Measurements from ENCODE around the gene NSG2. TPM values are rescaled to one million over a fixed set of nuclear protein-coding genes. Genes with fewer than 3 reads are reported as not detected.

NSG2 gene
- total RNA-seq, 1 donor from 2014 or later = not detected

GRCh38 chr5:174044466-174045254, 846 bp upstream of the NSG2 start:
- peaks cover 5% of the 10 kb centered on the region for H3K27me3 Mint-ChIP-seq (ENCODE audit: insufficient read depth)
- no peak for DNase-seq (ENCODE audit: low spot score)
- no peaks in the 10 kb centered on the region for H3K36me3 Mint-ChIP-seq (ENCODE audit: low read depth)
- H3K27ac Mint-ChIP-seq = no peak overlapping the region
- no peaks in the 10 kb centered on the region for H3K9me3 Mint-ChIP-seq
- no peaks in the 10 kb centered on the region for H3K4me1 Mint-ChIP-seq (ENCODE audit: low read depth)
- intact Hi-C loops (cut with micrococcal nuclease) = loop anchor here (1.0 kb wide), 1 partner anchor 268 kb away; no protein-coding TSS in a partner anchor
- no peak overlapping the region for H3K4me3 Mint-ChIP-seq

DNA sequence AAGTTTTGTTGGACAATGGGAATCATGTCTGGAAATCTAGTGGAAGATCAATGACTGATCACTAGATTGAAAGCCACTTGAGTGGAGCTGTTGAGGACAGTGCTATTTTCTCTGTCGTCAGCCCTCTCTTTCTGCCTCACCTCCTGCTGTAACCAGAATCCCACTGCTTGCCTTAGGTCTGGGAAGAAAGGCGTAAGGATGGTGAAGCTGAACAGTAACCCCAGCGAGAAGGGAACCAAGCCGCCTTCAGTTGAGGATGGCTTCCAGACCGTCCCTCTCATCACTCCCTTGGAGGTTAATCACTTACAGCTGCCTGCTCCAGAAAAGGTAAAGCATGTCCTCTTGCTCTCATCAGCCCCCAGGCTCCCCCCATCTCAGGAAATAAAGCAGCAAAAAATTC, 1.1 kb downstream of the NSG2 start:
- intact Hi-C loops (cut with micrococcal nuclease) = no loop called here

DNA sequence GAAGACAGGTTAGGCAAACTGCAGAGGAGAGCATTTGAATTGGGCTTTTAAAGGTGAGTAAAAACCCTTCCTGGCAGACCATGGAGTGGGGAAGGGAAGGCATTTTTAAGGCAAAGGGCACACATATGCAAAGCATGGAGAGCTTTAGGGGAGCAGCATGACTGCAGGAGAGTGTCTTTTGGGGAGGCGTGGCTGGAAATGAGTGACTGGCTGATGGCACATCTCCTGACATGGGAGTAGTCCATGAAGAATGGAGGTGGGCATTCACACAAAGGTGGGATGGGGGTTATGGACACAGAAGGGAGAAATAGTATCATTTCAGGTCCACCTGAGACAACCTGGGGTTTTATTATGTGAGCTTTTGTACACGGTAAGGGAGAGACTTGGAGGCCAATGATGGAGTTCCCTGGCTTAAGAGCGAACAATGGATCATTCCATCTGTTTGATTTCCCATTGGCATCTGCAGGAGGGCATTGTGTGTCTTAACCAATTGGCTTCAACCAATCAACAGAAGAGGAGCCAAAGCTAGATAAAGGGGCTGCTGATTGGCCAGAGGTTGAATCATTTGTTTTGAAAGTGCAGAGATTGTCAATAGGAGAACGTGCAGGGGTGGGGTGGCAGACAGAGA, 2.1 kb downstream of the NSG2 start:
- no peak for DNase-seq (ENCODE audit: low spot score)
- Mint-ChIP-seq H3K4me3 (no peak overlapping the region), H3K36me3 (ENCODE audit: low read depth) (no peaks in the 10 kb centered on the region), H3K27me3 (ENCODE audit: insufficient read depth) (no peaks in the 10 kb centered on the region), H3K27ac (no peak overlapping the region), H3K4me1 (ENCODE audit: low read depth) (no peaks in the 10 kb centered on the region), H3K9me3 (no peaks in the 10 kb centered on the region)
- intact Hi-C loops (cut with micrococcal nuclease) = no loop called here

More for the DNA sequence above, 1.1 kb downstream of the NSG2 start:
- Mint-ChIP-seq H3K27ac (no peak overlapping the region), H3K4me3 (no peak overlapping the region), H3K9me3 (no peaks in the 10 kb centered on the region), H3K27me3 (ENCODE audit: insufficient read depth) (no peaks in the 10 kb centered on the region), H3K4me1 (ENCODE audit: low read depth) (no peaks in the 10 kb centered on the region), H3K36me3 (ENCODE audit: low read depth) (no peaks in the 10 kb centered on the region)
- DNase-seq (ENCODE audit: low spot score) = no peak

- Mint-ChIP-seq H3K9me3 (no peaks in the 10 kb centered on the region), H3K4me1 (ENCODE audit: low read depth) (no peaks in the 10 kb centered on the region), H3K36me3 (ENCODE audit: low read depth) (no peaks in the 10 kb centered on the region), H3K27ac (no peak overlapping the region), H3K27me3 (ENCODE audit: insufficient read depth) (peaks cover 2% of the 10 kb centered on the region), H3K4me3 (no peak overlapping the region)
- intact Hi-C loops (cut with micrococcal nuclease) = no loop called here
- no peak for DNase-seq (ENCODE audit: low spot score)
Measured at GRCh38 chr5:174052636-174053035, 7.1 kb downstream of the NSG2 start.

DNA sequence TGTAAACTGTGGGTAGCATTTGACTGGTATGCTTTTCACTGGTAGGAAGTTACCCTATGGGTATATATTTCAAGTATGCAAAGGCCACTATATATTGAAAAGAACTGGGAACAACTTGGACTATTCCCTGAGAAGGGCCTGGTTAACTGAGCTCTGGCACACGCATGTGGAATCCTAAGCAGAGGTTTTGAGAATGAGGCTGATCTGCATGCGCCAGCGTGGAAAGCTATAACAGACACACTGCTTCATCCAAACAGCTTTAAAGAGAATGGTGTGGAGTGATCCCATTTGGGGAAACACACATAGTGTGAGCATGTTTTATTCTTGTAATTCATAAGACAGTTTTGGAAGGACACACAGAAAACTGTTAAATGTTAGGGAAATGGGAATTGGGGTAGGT, 8.4 kb downstream of the NSG2 start:
- intact Hi-C loops (cut with micrococcal nuclease) = no loop called here
- Mint-ChIP-seq H3K27me3 (ENCODE audit: insufficient read depth) (peaks cover 2% of the 10 kb centered on the region), H3K27ac (no peak overlapping the region), H3K4me3 (no peak overlapping the region), H3K9me3 (no peaks in the 10 kb centered on the region), H3K4me1 (ENCODE audit: low read depth) (no peaks in the 10 kb centered on the region), H3K36me3 (ENCODE audit: low read depth) (no peaks in the 10 kb centered on the region)
- no peak for DNase-seq (ENCODE audit: low spot score)

- Mint-ChIP-seq H3K9me3 (no peaks in the 10 kb centered on the region), H3K27ac (no peak overlapping the region), H3K4me3 (no peak overlapping the region), H3K36me3 (ENCODE audit: low read depth) (no peaks in the 10 kb centered on the region), H3K4me1 (ENCODE audit: low read depth) (no peaks in the 10 kb centered on the region), H3K27me3 (ENCODE audit: insufficient read depth) (peaks cover 2% of the 10 kb centered on the region)
- DNase-seq (ENCODE audit: low spot score) = no peak
- intact Hi-C loops (cut with micrococcal nuclease) = no loop called here
Measured at GRCh38 chr5:174056064-174056847, 10.8 kb downstream of the NSG2 start.

- intact Hi-C loops (cut with micrococcal nuclease) = no loop called here
- DNase-seq (ENCODE audit: low spot score) = no peak
- H3K27ac Mint-ChIP-seq = no peak overlapping the region
- no peaks in the 10 kb centered on the region for H3K36me3 Mint-ChIP-seq (ENCODE audit: low read depth)
- no peaks in the 10 kb centered on the region for H3K9me3 Mint-ChIP-seq
- H3K4me1 Mint-ChIP-seq (ENCODE audit: low read depth) = no peaks in the 10 kb centered on the region
- peaks cover 4% of the 10 kb centered on the region for H3K27me3 Mint-ChIP-seq (ENCODE audit: insufficient read depth)
- no peak overlapping the region for H3K4me3 Mint-ChIP-seq
Measured at GRCh38 chr5:174057206-174057605, 11.7 kb downstream of the NSG2 start.

DNA sequence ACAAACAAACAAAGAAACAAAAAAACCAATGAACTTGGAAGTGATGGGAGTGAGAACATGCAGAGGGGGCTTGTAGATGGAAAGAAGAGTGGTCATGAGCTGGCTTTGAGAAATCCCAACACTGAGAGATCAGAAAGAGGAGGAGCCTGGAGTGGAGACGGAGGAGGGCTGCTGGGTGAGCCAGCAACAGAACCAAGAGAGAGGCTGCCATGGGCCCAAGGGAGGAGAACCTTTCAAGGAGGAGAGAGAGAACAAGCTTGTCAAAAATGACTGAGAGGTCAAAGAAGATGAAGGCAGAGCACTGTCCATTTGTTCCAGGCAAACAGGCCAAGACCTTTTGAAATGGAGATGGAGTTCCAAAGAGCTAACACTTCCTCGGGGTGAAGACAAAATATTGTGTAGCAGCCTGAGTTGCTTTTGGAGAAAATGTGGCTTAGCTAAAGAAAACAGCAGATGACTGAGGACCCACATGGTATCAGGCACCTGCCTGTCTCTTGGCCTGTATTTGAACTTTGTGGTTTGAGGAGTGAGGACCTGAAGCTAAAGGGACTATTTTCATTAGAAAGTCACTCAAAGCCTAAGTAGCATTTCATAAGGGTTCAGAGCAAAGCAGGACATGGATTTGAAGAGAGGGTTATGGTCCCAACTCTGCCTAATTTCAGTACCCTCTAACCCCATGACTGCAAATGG, 13.1 kb downstream of the NSG2 start:
- H3K27ac Mint-ChIP-seq = no peak overlapping the region
- intact Hi-C loops (cut with micrococcal nuclease) = no loop called here
- H3K27me3 Mint-ChIP-seq (ENCODE audit: insufficient read depth) = peaks cover 4% of the 10 kb centered on the region
- DNase-seq (ENCODE audit: low spot score) = no peak
- no peaks in the 10 kb centered on the region for H3K36me3 Mint-ChIP-seq (ENCODE audit: low read depth)
- no peaks in the 10 kb centered on the region for H3K9me3 Mint-ChIP-seq
- H3K4me3 Mint-ChIP-seq = no peak overlapping the region
- H3K4me1 Mint-ChIP-seq (ENCODE audit: low read depth) = no peaks in the 10 kb centered on the region

- DNase-seq (ENCODE audit: low spot score) = no peak
- peaks cover 4% of the 10 kb centered on the region for H3K27me3 Mint-ChIP-seq (ENCODE audit: insufficient read depth)
- no peaks in the 10 kb centered on the region for H3K4me1 Mint-ChIP-seq (ENCODE audit: low read depth)
- no peaks in the 10 kb centered on the region for H3K36me3 Mint-ChIP-seq (ENCODE audit: low read depth)
- no peak overlapping the region for H3K27ac Mint-ChIP-seq
- H3K9me3 Mint-ChIP-seq = no peaks in the 10 kb centered on the region
- H3K4me3 Mint-ChIP-seq = no peak overlapping the region
- intact Hi-C loops (cut with micrococcal nuclease) = no loop called here
Measured at GRCh38 chr5:174059247-174059646, 13.7 kb downstream of the NSG2 start.

DNA sequence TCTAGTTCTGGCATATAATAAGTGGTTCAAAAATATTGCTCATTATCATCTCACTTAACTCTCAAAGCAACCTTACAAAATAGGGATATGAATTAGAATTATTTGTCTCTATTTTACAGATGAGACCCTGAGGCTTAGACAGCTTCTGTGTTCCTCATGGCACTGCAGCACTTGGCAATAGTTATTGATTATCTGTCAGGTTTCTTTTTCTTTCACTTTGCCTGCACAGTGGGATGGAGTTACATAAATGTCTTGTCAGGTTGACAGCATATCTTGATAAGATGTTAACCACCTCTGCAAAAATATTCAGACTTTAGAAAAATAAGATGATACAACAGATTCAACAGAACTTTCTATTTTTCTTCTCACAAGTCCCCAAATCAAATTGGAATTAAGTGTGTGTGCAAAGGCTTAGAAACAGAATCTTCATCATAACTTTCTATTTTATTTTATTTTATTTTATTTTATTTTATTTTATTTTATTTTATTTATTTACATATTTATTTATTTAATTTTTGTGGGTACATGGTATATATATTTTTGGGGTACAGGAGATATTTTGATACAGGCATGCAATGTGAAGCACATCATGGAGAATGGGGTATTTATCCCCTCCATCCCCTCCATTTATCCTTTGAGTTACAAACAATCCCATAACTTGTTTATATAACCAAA, 17.7 kb downstream of the NSG2 start:
- Mint-ChIP-seq H3K4me1 (ENCODE audit: low read depth) (no peaks in the 10 kb centered on the region), H3K27ac (no peak overlapping the region), H3K9me3 (no peaks in the 10 kb centered on the region), H3K4me3 (no peak overlapping the region), H3K27me3 (ENCODE audit: insufficient read depth) (peaks cover 1% of the 10 kb centered on the region), H3K36me3 (ENCODE audit: low read depth) (no peaks in the 10 kb centered on the region)
- intact Hi-C loops (cut with micrococcal nuclease) = no loop called here
- DNase-seq (ENCODE audit: low spot score) = no peak

DNA sequence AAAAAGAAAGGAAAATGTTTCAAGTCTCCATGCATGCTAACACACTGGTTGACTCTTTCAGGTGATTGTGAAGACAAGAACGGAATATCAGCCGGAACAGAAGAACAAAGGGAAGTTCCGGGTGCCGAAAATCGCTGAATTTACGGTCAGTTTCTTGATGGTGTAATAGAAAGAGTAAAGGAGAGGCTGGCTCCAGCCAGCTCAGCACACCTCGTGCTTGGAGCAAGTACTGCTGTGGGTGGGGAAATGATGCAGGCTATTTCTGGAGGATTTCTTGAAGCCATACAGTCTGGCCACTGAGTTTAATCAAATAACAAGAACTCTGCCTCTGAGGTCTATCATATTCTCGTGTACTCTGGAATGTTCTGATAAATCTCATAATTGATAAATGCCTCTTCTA, 18.7 kb downstream of the NSG2 start:
- DNase-seq (ENCODE audit: low spot score) = no peak
- Mint-ChIP-seq H3K27ac (no peak overlapping the region), H3K36me3 (ENCODE audit: low read depth) (no peaks in the 10 kb centered on the region), H3K27me3 (ENCODE audit: insufficient read depth) (peaks cover 1% of the 10 kb centered on the region), H3K4me3 (no peak overlapping the region), H3K9me3 (no peaks in the 10 kb centered on the region), H3K4me1 (ENCODE audit: low read depth) (no peaks in the 10 kb centered on the region)
- intact Hi-C loops (cut with micrococcal nuclease) = no loop called here

DNA sequence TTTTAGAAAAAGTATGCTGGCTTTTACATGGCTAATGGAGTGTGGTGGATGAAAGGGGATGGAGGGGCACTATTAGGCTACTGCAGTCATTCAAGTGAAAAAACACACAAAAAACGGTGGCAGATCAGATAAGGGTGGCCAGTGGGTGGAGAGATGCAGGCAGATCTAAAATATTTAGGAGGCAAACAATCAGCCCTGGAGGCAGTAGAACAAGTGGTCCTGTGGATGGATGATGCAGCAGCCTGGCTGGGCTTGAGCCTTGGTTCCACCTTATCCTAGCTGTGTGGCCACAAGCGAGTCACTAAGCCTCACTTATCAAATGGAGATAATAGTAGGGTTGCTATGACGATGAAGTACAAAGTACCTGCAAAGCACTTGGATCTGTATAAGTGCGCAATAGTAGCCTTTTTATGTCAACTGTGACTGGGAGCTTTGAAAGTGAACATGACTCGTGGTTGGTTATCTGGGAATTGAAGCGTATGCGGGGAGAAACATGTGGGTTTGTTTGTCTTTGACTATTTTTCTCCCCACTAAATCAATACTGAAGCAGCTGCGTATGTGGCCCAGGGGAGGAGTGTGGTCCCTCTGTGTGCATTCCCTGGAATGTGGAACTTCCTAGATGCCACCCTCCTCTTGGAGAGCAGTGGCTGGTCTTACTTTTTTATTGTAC, 20.2 kb downstream of the NSG2 start:
- Mint-ChIP-seq H3K4me1 (ENCODE audit: low read depth) (no peaks in the 10 kb centered on the region), H3K27me3 (ENCODE audit: insufficient read depth) (peaks cover 1% of the 10 kb centered on the region), H3K9me3 (no peaks in the 10 kb centered on the region), H3K4me3 (no peak overlapping the region), H3K36me3 (ENCODE audit: low read depth) (no peaks in the 10 kb centered on the region), H3K27ac (no peak overlapping the region)
- intact Hi-C loops (cut with micrococcal nuclease) = no loop called here
- no peak for DNase-seq (ENCODE audit: low spot score)

Data from activated T-helper 1 cell treated with anti-CD3 and anti-CD28 coated beads, Interleukin-12 subunit alpha, Interleukin-12 subunit beta, Interleukin-2, Interleukin-4 antibody, amounts not matched to agents 30 ng/mL and 10 ng/mL and 1 ng/mL, durations not matched to agents 14 hours and 24 hours and 36 hours (primary cell).